NCI-H524 treated with DMSO at 0.1 percent for 48 hours (cell line): Measurements from ENCODE around the gene RGS6.
"Not testable (repeated sequence)": the region's sequence is repeated elsewhere in the genome, so short reads cannot be mapped to it uniquely, and the experiment has no call there.

Source experiments
- DNase-seq: peaks from one replicate; lab custom pipeline; 2025; lab: John Stamatoyannopoulos, UW

The RGS6 gene

DNA sequence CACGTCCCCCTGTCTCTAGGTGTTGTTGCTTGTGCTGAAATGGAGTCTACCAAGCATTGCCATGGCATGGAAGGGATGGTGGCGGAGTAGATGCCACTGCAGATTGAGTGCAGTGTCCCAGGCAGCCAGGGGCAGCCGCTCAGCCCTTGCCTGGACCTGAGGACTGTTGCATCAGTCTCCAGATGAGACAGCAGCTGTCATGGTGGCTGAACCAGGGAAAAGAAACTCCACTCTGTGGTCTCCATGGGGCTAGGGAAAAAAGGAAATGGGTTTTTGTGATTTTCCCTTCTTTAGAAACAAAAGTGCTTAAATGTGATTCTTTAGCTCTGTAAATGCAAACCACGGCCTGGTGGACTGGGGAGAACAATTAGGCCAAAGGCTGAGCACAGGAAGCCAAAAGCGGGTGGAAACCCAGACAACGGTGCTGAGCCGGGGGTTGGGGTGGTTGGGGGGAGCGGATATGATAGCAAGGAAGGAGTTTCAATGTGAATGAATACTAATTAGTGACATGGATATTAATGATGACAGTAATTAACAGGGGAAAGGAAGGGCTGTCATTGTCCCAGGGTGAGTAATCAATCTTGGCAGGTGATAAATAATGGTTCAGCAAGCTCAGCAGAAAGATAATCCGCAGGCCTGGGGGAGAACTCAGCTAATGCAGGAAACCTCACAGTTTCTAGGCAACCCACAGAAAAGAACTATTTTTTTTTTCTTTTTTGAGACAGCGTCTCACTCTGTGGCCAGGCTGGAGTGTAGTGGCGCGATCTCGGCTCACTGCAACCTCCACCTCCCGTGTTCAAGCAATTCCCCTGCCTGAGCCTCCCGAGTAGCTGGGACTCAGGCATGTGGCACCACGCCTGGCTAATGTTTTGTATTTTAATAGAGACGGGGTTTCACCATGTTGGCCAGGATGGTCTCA is 519.1 kb downstream of the RGS6 start:
- no peak for DNase-seq

GRCh38 chr14:72452774-72453173 is 520.5 kb downstream of the RGS6 start:
- no peak for DNase-seq

DNA sequence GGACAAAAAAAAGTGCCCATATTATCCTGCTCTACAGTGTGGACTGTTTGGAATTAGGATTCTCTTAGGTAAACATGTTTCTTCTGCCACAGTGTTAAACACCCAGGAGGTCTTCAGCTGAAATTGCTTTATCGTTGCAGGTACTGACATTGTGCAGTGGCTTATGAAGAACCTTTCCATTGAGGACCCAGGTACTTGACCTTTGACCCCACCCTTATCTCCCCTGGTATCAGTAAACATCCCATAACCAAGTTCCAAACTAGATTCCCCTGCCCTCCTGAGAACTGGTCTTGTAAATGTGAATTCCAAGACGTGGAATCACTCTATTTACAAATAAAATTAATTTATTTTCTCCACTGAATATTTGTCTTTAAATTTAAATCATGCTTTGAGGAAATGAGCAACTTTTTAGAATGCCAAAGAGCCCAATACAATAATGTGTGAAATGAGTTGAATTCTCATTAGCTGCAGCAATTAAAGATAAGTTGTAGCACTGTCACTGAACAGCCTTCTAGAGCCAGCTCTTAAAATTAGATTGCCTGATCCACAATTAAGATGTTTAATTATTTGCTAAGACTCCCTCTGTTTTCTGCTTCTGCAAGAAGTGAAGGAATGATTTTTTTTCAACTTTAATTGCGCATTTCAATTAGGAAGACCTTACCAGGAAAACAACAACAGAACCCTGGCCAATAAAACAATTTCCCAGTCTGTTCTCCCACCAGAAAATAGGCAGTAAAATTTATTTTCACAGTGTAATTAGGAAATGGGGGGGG is 522.3 kb downstream of the RGS6 start:
- no peak for DNase-seq

DNA sequence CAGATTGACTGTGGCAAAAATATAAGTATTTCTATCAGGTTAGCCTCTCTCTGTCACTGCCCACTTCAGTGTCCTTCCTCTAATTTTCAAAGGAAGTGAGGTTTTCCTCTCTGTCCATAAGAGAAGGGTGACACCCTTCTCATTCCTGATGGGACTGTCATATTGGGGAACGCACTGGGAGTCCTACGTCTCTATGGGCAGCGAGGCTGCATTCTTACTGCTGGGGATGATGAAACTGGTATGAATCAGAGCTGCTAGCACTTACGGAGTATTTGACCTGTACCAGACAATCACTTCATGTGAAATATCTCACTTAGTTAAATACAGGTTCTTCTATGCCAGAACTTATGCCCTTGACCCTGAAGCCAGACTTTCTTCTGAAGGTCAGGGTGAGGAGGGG is 525.4 kb downstream of the RGS6 start:
- no peak for DNase-seq

- DNase-seq: no peak
Measured at GRCh38 chr14:72462056-72462455, 529.8 kb downstream of the RGS6 start.

GRCh38 chr14:72463291-72463866 is 531.1 kb downstream of the RGS6 start:
- DNase-seq: no peak

GRCh38 chr14:72464226-72464625 is 532.0 kb downstream of the RGS6 start:
- no peak for DNase-seq

GRCh38 chr14:72466325-72466724 is 534.1 kb downstream of the RGS6 start:
- no peak for DNase-seq

DNA sequence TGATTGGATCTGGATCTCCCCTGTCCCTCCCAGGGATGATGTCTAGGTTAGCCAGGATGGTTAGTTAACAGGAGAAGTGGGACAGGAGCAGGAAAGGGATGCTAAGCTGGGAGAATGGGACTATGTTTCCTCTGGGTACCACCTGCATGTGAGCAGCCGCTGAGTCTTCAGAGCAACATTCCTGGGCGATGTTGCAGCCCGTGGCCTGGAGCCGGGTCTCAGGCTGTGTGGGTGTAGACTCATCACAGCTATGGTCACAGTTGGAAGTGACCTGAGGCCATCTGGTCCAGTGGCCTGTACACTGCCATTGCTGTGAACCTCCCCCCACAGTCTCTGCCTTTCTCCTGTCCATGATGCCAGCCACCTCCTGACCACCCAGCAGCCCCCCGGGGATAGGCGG is 539.1 kb downstream of the RGS6 start:
- no peak for DNase-seq

GRCh38 chr14:72472845-72473244 is 540.6 kb downstream of the RGS6 start:
- DNase-seq: no peak

- DNase-seq: no peak
Measured at GRCh38 chr14:72476657-72477499, 544.6 kb downstream of the RGS6 start.

- DNase-seq: not testable (repeated sequence)
Measured at GRCh38 chr14:72477578-72477977, 545.3 kb downstream of the RGS6 start.

DNA sequence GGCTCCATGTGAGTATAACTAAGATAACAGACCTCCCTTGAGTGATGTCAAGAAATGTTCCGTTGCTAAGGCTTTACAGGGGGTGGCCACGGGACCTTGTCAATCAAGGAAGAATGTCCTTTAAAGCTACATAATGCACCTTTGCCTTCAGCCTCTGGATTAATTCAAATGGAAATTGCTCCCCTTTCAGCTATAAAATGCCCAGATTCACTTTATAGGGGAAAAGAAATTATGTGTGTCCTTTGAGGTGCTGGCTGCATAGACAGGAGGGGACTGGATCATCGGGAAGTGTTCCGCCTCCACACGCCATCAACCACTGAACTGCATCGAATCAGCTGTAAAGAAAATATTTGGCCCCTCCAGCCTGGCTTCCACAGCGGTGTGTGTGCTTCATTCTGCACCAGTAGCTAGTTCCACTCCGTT is 546.3 kb downstream of the RGS6 start:
- no peak for DNase-seq

DNA sequence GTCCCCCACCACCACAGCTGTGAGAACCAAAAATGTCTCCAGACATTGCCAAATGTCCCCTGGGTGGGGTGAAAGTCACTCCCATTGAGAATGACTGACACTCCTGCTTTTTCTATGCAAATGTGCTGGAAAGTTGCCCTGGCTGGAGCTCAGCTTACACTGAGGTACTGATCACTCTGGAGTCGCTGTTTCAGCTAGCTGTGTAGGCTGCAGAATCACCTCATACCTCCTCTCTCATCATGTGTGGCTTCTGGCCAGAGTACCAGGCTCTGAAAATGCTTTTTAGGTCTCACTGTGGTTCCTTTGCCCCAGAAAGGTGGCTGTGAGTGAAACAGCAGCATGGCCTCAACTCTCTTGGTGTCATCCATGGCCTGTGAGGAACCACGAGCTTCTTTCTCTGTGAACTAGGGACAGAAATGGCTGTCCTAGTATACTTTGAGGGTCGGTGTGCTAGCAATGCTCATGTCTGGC is 547.3 kb downstream of the RGS6 start:
- DNase-seq: no peak

GRCh38 chr14:72480464-72481243 is 548.4 kb downstream of the RGS6 start:
- no peak for DNase-seq

- DNase-seq: no peak
Measured at GRCh38 chr14:72483311-72483710, 551.1 kb downstream of the RGS6 start.

GRCh38 chr14:72485695-72486094 is 553.5 kb downstream of the RGS6 start:
- no peak for DNase-seq

DNA sequence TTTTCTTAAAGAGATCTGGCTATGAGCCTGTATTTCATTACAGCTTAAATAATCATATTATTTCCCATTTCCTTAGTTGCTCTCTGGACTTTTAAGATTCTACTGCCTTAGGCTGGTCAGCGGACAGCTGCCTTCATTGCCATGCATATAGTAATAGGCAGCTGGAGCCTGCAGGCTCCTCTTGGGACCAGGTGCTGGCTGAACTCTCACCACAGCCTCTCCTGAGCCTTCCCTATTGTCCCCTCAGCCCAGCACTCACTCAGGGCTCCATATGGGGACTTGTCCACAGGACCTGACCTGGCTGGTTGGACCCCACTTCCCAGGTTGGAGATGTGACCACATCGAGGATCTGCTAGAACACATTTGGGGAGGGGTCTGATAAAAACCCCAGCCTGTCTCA is 556.3 kb downstream of the RGS6 start:
- DNase-seq: no peak

- no peak for DNase-seq
Measured at GRCh38 chr14:72492196-72492595, 560.0 kb downstream of the RGS6 start.

GRCh38 chr14:72495668-72496067 is 563.4 kb downstream of the RGS6 start:
- no peak for DNase-seq

- DNase-seq: no peak
Measured at GRCh38 chr14:72498646-72499045, 566.4 kb downstream of the RGS6 start.
